ENCODE results near the gene DYTN. TPM values are rescaled to one million over a fixed set of nuclear protein-coding genes. Genes with fewer than 3 reads are reported as not detected.

The DYTN gene
- total RNA-seq, 1 donor from 2014 or later: not detected

GRCh38 chr2:206683546-206683945, 34.6 kb downstream of the DYTN start:
- DNase-seq (ENCODE audit: low read depth): no peak
- no peak overlapping the region for H3K4me3 ChIP-seq (ENCODE audit: low read depth, low read length)
- no peak for TF ChIP-seq CTCF (conservative IDR thresholded peaks at IDR 0.05; ENCODE audit: low read depth, low read length)

- no peak for DNase-seq (ENCODE audit: low read depth)
- no peak for TF ChIP-seq CTCF (conservative IDR thresholded peaks at IDR 0.05; ENCODE audit: low read depth, low read length)
- H3K4me3 ChIP-seq (ENCODE audit: low read depth, low read length): no peak overlapping the region
These were observed 47.5 kb downstream of the DYTN start for GRCh38 chr2:206670531-206671319.

DNA sequence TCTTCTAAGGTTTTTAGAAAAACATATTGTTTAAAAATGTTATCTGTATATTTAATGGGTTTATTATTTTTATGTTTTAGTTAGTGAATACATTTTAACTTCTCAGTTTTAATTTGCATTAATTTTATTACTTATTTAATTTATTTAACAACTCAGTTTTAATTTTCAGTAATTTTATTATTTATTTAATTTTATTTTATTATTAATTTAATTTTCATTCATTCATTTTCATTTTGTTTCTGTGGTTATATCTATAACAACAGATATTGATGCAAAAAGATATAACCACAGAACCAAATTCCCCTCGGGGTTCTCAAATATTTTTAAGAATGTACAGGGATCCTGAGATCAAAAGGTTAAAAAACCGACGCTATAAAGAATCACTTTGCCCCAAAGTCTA, 52.9 kb downstream of the DYTN start:
- DNase-seq (ENCODE audit: low read depth): no peak
- no peak for TF ChIP-seq CTCF (conservative IDR thresholded peaks at IDR 0.05; ENCODE audit: low read depth, low read length)
- H3K4me3 ChIP-seq (ENCODE audit: low read depth, low read length): no peak overlapping the region

DNA sequence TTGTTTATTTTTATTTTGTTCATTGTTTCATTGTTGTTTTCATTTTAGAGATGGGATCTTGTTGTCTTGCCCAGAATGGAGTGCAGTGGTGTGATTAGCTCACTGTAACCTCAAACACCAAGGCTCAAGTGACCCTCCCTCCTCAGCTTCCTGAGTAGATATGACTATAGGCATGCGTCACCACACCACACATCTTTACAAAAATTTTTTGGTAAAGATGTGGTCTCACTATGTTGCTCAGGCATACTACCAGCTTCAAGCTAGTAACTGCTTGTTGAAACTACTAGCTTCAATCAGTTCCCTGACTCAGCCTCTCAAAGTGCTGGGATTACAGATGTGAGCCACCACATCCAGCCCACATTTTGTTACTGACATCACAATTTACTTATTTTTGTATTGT, 61.1 kb downstream of the DYTN start:
- no peak for TF ChIP-seq CTCF (conservative IDR thresholded peaks at IDR 0.05; ENCODE audit: low read depth, low read length)
- no peak for DNase-seq (ENCODE audit: low read depth)

DNA sequence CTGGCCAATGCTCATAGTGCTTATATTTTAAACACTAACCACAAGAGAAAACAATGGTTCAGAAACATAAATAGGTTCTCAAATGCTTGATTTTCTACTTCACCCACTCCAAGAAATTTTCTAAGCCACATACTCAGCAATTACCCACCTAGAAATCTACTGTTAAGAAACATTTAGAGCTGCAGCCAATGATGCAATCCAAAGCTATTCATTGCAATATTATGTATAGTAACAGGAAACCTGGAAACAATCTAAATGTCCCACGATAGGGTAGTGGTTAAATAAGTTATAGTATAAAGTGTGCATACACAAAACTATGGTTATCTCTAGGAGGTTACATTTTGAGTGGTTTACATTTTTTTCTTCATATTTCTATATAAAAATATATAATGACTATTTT, 70.2 kb downstream of the DYTN start:
- no peak overlapping the region for H3K4me3 ChIP-seq (ENCODE audit: low read depth, low read length)
- DNase-seq (ENCODE audit: low read depth): no peak
- TF ChIP-seq CTCF (conservative IDR thresholded peaks at IDR 0.05; ENCODE audit: low read depth, low read length): no peak

More for the DNA sequence above, 61.1 kb downstream of the DYTN start:
- no peak overlapping the region for H3K4me3 ChIP-seq (ENCODE audit: low read depth, low read length)

- no peak within 1 kb of the TSS for H3K4me3 ChIP-seq (ENCODE audit: low read depth, low read length)
- no peak for TF ChIP-seq CTCF (conservative IDR thresholded peaks at IDR 0.05; ENCODE audit: low read depth, low read length)
- DNase-seq (ENCODE audit: low read depth): peak; percentile 13
These were observed 75.8 kb downstream of the DYTN start, which contains the start of gene FAM237A for GRCh38 chr2:206642075-206643025. Gene FAM237A, plus strand, starts transcription at chr2:206642487. Its CDS starts 1,750 bp downstream, at chr2:206644237.
